ENCODE measurements around the gene PACRG.

PACRG gene

DNA sequence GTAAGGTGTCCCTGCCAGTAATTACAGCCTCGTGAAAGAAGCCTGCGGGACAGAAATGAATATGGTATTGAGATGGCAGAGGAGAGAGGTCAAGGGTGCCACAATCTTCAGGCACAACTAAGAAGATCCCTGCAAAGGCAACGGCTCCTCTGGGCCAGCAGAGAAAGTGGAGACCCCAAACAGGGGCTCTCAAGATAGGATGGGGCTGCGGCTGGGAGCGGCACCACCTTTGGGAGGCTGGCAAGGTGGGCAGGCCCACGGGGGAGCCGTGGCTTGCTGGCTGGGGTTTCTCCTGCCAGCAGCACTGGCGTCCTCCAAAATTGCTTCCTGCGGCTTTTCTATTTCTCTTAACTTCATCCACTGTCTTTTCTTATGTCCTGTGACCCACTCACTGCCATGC, 503.1 kb downstream of the PACRG start:
- no peak for DNase-seq (ENCODE audit: low read depth in 1 of 2, low spot score in 1 of 2)

DNA sequence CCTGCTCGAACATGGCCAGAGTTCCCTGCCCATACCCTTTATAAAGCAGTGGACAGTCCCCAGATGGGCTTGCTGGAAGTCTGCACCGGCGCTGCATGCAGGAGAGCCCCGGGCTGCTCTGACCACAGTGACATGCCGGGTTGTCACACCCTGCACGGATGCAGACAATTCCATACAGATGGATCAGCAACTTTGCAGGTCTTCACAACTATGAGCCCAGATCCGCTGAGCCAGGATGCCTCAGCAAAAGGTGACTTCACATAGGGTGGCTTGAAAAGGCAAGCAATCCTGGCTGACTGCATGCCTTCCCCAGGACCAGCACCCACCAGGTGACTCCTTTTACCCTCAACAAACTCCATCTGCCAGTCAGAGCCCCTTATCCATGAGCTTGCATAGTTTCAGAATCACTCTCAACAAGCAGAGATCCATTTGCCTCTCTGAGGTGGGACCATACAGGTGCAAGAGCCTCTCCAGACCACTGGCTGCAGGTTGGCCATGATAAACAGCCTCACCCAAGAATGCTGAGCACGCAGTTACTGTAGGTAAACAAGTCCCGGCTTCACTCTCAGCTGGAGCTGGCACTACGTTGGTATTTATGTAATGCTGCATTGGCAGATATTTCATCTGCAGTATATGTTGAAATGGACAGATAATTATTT, 503.7 kb downstream of the PACRG start:
- DNase-seq (ENCODE audit: low read depth in 1 of 2, low spot score in 1 of 2): no peak

DNA sequence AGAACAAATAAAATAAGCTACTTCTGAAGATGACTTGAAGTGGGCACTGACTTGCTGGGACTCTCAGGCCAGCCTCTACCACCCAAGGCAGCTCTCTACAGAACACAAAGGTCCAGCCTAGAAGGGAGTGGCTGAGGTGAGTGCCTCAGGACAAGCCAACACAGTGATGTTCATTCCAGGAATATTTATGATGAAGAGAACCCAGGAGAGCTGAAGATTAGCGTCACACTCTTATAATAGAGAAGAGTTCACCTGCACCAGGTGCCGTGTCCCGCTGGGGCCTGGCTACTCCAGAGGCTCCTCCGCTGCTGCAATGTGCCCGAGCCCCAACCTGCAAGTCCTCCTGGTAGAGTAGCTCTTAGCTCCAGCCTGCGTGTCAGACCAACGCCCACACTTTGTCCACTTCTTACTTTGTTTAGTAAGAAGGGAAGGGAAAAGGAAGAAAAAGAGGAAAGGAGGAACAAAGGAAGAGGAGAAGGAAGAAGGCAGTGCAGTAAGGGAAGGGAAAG, 504.3 kb downstream of the PACRG start:
- DNase-seq (ENCODE audit: low read depth in 1 of 2, low spot score in 1 of 2): no peak

DNA sequence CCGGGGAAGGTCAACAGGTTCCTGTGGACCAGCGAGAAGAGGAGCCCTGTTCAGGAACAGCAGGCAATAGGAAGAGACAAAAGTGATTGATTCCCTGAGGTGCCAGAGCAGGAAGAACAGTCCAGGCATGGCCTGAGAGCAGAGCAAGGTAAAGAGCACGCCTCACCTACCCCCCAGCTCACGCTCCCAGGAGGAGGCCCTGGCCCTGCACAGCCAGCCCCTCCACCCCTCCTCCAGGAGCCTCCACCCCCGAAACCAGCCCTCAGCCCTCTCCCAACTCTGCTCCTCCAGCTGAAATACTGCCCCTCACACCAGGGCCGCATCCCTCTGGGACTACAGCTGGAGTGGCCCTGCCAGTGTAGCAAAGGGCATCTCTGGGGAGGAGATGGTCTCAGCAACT, 504.9 kb downstream of the PACRG start:
- DNase-seq (ENCODE audit: low read depth in 1 of 2, low spot score in 1 of 2): no peak

DNA sequence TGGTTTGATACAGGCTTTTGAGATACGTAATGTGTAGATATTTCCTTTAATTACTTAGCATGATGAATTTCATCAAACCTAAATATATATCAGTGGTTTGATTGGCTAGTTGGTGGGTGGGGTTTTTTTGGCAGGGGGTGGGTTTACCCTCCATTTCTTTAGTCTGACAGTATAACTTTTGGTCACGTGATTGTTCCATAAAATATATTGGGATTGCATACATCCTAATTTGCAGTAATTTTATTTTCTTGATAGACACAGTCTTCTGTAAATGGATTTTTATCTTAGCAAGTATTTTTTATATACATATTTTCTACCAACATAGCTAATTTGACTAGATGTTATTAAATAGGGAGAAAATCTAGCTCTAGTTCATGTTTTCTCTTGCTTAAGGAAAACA, 509.3 kb downstream of the PACRG start:
- no peak for DNase-seq (ENCODE audit: low read depth in 1 of 2, low spot score in 1 of 2)

DNA sequence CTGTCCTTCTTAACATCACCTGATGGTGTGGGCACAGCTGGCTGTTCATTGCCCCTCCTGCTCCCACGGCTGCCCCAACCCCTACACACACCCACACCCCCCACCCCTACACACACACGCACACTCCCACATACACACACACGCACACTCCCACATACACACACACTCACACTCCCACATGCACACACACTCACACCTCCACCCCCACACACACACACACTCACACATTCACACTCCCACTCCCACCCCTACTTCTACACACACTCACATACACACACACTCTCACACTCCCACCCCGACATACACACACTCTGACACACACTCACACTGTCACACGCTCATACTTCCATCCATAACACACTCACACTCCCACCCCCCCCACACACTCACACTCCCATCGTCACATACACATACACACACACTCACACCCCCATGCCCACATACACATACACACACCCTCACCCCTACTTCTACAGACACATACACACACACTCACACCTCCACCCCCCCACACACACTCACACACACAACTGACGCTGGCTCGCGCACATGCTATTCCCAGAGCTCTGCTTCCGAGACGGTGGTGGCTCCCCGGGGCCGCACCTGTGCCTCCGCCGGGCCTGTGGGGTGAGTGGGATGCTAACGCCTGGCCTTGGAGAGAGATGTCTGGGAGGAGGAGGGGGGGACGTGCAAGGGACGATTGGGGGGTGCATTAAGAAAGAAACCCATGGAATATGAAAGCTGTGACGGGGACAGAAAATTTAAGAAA, 512.0 kb downstream of the PACRG start:
- no peak for DNase-seq (ENCODE audit: low read depth in 1 of 2, low spot score in 1 of 2)

DNA sequence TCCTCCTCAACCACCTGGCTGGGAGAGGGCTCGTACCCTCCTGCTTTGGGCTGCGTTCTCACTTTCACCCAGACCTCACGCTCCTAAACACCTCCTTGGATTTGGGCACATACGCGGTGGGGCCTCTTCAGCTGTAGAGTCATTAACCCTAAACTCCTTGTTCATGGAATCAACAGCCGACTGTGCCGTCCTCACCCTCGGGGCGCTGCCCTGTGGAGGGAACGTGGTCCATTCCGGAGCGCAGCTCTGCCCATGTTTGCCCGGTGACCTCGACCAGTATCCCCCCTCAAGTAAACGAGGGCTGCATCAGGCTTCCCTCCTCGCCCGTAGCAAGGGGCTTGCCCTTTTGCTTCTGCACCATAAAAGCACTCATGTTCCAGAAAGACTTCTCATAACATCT, 512.8 kb downstream of the PACRG start:
- no peak for DNase-seq (ENCODE audit: low read depth in 1 of 2, low spot score in 1 of 2)

DNA sequence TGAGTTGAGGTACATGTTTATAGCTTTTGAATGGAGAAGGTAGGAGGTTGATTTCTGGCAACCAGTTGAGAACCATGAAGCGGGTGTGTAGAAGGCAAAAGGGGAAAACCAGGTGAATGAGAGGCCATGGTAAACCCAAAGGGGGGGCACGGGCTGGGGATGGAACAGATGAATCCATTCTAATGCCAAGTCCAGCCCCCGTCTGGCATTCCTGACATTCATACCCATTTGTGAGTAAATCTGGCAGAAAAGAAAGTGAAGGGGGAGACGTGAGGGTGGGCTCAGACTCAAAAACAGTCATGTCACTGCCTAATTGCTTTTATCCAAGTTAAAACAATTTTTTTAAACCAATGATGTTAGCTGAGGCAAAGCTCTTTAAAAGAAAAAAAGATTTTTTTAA, 513.9 kb downstream of the PACRG start:
- DNase-seq (ENCODE audit: low read depth in 1 of 2, low spot score in 1 of 2): no peak

DNA sequence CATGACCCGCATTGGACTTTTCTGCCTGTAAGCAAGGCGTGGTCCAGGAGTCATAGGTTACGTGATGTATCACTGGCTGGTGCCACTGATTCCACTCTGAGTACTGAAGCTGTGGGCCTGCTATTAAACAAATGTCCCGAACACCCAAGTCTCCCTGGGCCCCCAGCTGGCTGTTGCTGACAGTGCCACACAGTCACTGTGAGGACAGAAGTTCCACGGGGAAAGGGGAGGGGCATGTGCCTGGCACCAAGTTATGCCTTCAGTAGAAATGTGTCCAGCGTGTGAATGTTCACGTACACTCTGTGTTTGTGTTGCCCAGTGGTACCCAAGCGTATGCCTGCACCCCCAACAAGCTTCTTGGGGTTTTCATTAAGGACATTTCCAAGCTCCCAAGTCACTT, 515.3 kb downstream of the PACRG start:
- DNase-seq (ENCODE audit: low read depth in 1 of 2, low spot score in 1 of 2): no peak

DNA sequence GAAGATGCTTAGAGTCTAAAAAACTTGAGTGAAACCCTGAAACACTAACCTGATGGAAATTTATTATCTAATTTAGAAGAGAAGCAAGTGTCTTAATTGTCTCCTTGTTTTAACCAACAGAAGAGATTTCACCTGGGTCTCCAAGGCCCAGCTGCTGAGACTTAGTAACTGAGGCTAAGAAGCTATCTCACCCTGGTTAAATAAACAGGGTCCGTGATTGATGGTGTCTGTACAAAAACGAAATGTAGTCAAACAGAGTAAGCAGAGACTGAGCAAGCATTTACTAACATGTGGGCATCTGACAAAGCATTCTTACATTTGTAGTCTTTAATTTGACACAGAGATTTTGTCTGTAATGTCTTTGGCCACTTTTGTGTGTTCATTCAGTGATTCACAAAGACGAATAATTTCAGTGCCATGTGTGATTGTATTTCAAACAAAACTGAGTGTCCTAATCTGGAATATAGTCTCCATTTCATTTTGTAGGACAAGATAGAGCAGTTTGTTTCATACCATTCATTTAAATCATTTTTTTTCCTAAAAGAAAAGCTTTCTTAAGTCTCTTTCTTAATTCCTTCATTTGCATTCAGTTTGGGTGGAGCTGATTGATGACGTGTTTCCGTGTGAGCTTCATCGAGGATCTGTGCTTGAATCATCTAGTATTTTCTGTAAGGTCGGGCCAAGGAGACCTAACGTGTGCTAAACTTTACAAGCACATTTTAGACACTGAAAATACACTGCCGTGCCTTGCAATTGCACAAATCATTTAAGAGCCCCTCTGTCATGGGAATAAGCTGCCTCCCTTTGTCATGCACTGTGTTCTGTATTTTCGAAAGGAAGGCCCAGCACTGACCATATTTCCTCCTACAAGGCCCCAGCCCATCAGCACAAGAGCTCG, 516.2 kb downstream of the PACRG start:
- no peak for DNase-seq (ENCODE audit: low read depth in 1 of 2, low spot score in 1 of 2)

DNA sequence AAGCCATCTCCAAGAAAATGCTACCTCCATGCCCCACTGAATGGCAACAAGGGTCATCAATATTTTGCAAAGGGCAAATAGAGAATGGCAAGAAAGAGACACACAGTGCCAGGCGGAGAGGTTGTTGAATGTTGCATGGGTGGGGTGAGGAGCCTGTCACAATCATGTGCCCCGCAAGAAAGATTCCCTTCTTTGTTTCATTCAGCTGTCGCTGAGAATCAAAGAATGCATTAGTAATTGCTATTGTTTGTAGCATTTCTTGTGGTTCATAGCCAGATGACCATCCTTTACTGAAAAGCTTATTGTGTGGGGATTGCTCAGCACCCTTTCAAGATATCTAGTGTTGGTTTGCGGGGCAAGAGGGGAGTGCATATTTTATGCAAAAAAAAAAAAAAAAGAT, 520.3 kb downstream of the PACRG start:
- DNase-seq (ENCODE audit: low read depth in 1 of 2, low spot score in 1 of 2): no peak

DNA sequence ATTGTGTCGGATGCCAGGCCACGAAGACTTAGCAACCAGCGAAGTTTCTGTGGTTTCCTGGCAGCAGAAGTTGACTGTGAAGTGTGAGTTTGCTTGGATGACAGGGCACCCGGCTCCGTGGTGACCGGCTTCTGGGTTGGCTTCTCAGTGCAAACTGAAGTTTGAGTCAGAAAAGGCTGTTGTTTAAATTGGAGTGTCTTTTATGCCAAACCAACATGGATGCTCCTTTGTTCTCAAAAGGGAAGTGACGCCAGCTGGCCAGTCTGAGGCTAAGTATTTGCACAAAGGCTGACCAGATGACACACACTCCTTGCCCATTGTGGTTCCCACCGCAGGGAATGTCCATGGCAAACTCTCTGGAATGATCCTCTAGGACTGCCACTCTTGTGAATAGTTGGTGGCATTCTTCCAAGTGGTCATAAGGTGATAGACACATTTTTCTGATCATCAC, 521.9 kb downstream of the PACRG start:
- DNase-seq (ENCODE audit: low read depth in 1 of 2, low spot score in 1 of 2): no peak

DNA sequence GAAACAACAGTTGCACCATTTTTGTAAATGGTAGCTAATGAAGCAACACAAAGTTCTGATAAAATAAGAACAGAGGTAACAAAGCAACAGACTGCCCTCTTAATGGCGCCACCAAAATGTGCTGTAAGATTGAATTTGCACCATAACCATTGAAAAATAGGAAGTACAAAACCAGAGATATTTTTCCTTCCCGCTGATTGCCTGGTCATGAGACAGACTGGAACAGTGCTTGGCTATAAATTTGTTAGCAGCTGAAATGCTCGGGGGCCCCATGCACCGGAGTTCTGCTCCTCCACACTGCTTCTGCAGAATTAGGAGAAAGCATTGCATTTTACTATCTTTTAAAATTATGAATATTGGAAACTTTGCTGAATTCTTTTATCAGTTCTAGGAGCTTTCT, 522.3 kb downstream of the PACRG start:
- DNase-seq (ENCODE audit: low read depth in 1 of 2, low spot score in 1 of 2): no peak

DNA sequence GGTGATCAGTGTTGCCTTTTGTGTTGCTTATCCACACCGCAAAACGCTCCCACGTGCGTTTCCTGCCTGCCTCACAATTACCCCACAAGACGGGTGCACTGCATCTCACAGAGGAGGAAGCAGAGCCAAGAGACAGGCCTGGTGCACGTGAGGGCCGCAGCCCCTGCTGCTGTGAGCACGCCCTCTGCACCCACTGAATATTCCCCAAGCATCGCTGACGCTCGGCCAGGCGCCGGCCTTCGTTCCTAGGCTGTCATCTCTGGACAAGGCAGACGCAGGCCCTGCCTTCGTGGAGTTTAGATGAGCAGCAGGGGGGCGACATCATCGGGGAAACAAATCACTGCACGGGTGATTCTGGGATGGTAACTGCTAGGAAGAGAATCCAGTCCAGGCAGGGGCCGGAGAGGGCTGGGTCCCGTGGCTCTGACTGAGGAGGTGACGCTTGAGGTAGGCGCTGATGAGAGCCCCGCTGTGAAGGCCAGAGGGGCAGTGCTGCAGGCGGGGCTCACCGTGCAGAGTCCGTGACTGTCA, 524.4 kb downstream of the PACRG start:
- DNase-seq (ENCODE audit: low read depth in 1 of 2, low spot score in 1 of 2): no peak

DNA sequence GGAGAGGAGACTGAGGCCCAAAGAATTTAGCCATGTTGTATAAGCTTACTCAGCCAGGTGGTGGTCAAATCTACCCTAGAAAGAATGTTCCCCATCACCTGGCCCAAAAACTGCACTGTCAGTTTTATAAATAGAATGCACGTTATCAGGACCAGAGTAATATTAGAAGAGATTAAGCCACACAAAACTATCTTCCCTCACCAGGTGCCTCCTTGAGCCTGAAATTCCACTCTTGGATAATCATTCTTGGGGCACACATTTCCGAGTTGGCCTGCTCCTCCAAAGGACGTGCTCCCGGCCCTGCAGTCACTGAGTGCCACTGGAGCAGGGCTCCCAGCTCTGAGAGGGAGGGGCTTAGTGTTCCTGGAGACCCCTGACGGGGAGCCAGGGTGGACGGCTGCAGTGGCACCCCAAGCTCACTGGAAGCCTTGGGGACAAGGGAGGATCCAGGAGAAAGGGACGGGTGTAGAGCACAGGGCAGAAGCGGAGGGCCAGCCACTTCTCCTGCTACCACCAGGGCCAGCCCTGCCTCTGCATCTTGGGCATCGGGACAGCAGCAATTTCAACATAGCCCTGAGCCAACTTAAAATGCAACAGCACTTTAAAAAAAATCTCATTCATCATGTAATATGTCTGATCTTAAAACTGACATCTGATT, 525.9 kb downstream of the PACRG start:
- DNase-seq (ENCODE audit: low read depth in 1 of 2, low spot score in 1 of 2): no peak

DNA sequence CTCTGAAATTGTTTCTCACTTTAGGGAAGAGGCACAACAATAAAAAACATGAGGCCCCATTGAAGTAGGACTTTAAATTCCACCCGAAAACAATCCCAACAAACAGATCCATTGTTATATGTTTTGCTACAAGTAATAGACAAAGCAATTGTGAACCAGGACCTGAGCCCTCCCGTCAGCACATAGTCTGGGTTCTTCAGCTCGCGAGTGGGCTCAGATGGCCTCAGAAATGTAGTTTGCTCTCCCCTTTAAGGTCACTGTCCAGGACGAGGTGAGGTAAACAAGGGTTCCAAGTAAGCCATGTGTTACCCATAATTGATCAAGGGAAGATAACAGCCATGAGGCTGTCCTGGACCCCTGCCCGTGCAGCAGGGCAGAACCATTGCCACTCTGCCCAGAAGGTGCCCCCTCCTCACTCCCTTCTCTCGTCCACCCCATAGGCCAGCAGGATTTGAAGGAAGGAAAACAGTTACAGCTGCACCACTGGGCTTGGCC, 526.6 kb downstream of the PACRG start:
- DNase-seq (ENCODE audit: low read depth in 1 of 2, low spot score in 1 of 2): no peak

DNA sequence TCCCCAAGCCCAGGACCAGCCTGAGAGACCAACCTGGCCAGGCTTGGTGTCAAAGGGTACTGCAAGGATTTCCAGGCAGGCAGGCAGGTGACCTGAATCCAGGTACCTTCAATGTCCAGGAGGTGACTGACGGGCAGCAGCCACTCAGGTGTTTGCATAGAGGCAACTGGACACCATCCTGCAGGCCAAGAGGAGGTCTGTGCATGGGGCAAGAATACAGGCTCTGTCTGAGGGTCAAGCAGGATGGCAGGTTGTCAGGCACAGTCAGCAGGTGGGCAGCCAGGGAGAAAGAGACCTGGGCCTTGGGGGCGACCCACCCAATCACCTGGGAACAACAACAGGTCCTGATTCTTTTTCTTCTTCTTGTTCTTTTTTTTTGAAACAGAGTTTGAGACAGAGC, 527.5 kb downstream of the PACRG start:
- no peak for DNase-seq (ENCODE audit: low read depth in 1 of 2, low spot score in 1 of 2)

DNA sequence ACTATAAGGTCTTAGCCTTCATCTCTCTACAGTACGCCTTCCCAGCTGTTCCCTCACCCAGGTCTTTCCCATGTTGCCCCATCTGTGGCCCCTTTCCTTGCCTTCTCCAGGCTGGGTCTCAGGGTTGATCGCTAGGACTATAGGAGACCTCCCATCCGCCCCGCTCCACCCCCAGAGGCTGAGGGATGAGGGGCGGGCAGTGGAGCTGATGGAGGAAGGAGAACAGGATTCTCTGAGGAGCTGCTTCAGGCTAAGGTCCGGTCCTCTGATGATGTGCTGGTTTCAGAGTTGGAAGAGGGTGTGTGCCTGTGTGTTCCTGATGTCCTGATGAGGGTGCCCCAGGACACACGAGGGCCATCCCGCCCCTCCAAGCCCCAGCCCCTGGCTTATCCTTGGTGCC, 531.9 kb downstream of the PACRG start:
- no peak for DNase-seq (ENCODE audit: low read depth in 1 of 2, low spot score in 1 of 2)

DNA sequence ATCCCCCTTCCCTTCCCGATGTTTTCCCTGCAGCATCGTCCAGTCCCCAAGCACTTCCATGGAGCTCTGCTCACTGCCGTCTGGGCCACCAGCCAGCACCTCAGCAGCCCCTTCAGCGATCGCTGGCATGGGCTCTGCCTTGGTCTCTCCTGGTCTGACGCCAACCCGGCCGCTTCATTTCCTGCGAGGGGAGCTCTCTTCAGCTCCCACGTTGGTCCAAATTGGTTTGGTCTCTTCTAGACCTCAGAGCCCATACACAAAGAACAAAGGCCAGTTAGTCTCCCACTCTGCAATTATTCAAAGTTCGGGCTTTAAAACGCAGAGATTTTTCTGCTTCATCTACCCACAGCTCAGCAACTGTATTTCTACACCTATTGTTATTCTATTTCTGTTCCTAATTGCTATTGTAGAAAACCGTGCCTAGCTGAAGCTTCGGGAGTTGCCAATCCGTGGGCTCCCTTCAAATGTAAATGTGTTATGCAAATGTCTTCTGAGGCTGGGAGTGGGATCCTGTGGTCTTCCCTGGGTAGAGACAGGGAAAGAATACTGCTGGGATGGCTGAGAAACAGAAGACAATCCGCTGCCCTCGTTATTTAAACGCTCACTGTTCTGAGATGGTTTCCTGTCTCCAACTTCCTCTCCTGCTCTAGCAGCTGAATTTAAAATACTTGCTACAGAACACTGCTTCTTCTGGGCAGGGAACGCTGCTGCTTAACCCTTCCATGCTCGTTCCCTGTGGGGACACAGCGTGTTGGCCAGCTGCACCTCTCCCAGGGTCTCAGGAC, 532.5 kb downstream of the PACRG start:
- no peak for DNase-seq (ENCODE audit: low read depth in 1 of 2, low spot score in 1 of 2)

DNA sequence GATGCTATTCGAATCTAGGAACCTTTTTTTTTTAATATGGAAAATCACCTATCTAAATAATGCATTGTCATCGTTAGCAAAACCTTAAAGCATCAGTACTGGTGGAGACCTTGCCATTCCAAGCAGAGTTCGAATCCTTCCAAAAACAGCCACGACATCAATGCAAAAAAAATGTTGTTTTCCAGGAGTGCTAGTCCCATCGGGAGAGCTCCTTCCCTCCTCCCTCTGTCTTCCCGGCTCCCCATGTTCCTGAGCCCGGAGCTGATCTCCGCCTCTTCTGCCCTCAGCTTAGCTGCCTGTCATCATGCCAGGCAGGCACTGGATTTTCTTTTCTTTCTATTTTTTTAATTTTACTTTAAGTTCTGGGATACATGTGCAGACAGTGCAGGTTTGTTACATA, 533.1 kb downstream of the PACRG start:
- no peak for DNase-seq (ENCODE audit: low read depth in 1 of 2, low spot score in 1 of 2)
